HAP-1 (cell line): ENCODE results near the gene SRPRB.

Experiments
- DNase-seq, 2 experiments: peaks; one replicate each; pipeline ENCODE4 v3.0.0-alpha.2; 2016 to 2020; ENCODE audit warnings: low spot score in 2 of 2
- H3K27me3 ChIP-seq: fragments of 250-450 bp; sonication (Bioruptor Pico); 2 replicates; pipeline ENCODE4 v1.5.1; 2020; ENCODE audit warnings: low read depth, mild to moderate bottlenecking, moderate library complexity
- H3K36me3 ChIP-seq: fragments of 250-450 bp; sonication (Bioruptor Pico); replicated peaks from 2 replicates; pipeline ENCODE4 v1.5.1; 2020; ENCODE audit warnings: mild to moderate bottlenecking
- H3K4me1 ChIP-seq: fragments of 250-450 bp; sonication (Bioruptor Pico); 2 replicates; pipeline ENCODE4 v1.5.1; 2020; ENCODE audit warnings: mild to moderate bottlenecking
- H3K4me3 ChIP-seq: fragments of 250-450 bp; sonication (Bioruptor Pico); 2 replicates; pipeline ENCODE4 v1.5.1; 2020; ENCODE audit warnings: mild to moderate bottlenecking, moderate library complexity
- H3K9me3 ChIP-seq: fragments of 250-450 bp; sonication (Bioruptor Pico); 2 replicates; pipeline ENCODE4 v1.5.1; 2020; ENCODE audit warnings: mild to moderate bottlenecking, moderate library complexity
- in situ Hi-C: fragments of 300-500 bp; cut with MboI; formaldehyde crosslinking; loops from 3 replicates; pipeline ENCODE4 v1.14.3; 2020; ENCODE audit warnings: low sequenced_read_pairs, inconsistent platforms, mixed read lengths

SRPRB gene

GRCh38 chr3:133797396-133798105 lies 8.1 kb upstream of the SRPRB start:
- in situ Hi-C loops, result no loop called here
- Histone ChIP-seq H3K4me1 (no peaks in the 10 kb centered on the region), H3K36me3 (no peaks in the 10 kb centered on the region), H3K4me3 (no peak overlapping the region), H3K9me3 (peaks cover 1% of the 10 kb centered on the region; the same call in 1 of the 2 replicates), H3K27me3 (peaks cover 5% of the 10 kb centered on the region; the same call in 1 of the 2 replicates)
- no peak for DNase-seq

DNA sequence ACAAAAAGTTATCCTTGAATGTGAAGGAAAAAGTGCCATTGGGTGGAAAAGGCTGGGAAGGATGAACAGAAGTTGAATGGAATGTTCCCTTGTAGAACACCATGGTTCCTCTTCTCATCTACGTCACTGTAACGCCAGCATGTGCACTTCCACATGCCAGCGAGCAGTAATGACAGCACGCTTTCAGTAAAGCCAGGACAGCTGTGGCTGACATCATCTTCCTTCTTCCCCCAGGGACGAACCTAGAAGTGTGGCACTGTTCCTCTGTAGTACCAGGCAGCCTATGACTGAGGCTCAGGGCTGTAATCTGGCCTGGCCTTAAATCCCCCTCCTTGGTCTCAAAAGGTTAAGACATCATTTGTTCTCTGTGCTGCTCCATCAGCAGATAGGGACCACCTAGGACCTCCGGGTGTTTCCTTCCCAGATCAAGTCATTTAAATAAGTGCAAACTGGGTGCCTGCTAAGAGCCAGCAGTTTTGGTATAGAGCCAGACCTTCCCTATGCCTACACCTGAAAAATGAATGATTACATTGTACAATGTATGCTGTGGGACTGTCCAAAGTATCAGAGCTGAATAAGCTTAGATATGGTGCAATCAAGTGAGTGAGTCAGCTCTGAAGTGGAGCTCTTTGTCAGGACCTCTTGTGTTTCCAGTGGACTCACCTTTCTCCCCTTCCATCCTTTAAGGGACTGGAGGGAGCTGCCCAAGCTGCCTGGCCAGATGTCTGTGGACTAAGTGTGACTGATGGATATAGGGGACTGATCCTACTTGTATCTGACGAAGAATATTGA lies 5.6 kb upstream of the SRPRB start:
- no peaks in the 10 kb centered on the region for H3K4me1 ChIP-seq
- no peak for DNase-seq
- peaks cover 5% of the 10 kb centered on the region; the same call in 1 of the 2 replicates for H3K27me3 ChIP-seq
- in situ Hi-C loops, result loop anchor here (10.0 kb wide), 1 partner anchor 135 kb away; the partner anchor contains the start of gene TOPBP1
- no peaks in the 10 kb centered on the region for H3K36me3 ChIP-seq
- no peak overlapping the region for H3K4me3 ChIP-seq
- H3K9me3 ChIP-seq, result no peaks in the 10 kb centered on the region

- H3K9me3 ChIP-seq, result no peaks in the 10 kb centered on the region
- peaks cover 5% of the 10 kb centered on the region for H3K4me1 ChIP-seq
- DNase-seq, result no peak
- no peaks in the 10 kb centered on the region; the same call in 1 of the 2 replicates for H3K27me3 ChIP-seq
- no peak overlapping the region for H3K4me3 ChIP-seq
- peaks cover 11% of the 10 kb centered on the region for H3K36me3 ChIP-seq
- in situ Hi-C loops, result loop anchor here (10.0 kb wide), 1 partner anchor 139 kb away; the partner anchor contains the start of gene TOPBP1
These were observed 2.1 kb upstream of the SRPRB start for GRCh38 chr3:133803469-133803868.

- H3K9me3 ChIP-seq, result no peaks in the 10 kb centered on the region
- DNase-seq, result no peak
- in situ Hi-C loops, result loop anchor here (10.0 kb wide), 1 partner anchor 140 kb away; the partner anchor contains the start of gene TOPBP1
- H3K36me3 ChIP-seq, result peaks cover 24% of the 10 kb centered on the region
- no peak overlapping the region for H3K4me3 ChIP-seq
- H3K27me3 ChIP-seq, result no peaks in the 10 kb centered on the region
- H3K4me1 ChIP-seq, result peaks cover 5% of the 10 kb centered on the region
These were observed 719 bp upstream of the SRPRB start for GRCh38 chr3:133804896-133805295.

DNA sequence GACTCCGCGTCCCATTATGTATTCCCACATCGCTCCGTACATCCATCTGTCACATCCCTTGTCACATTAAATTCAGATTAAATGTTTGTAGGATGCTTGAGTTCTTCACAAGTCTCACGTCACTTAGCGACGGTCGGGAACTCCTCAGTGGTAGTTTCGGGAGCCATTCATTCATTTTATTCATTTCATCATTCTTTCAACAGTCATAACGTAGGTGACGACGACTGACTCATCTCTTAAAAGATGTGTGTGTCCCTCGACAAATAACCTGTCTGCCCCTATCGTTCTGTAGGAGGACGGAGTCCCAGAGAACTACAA lies 272 bp upstream of the SRPRB start:
- DNase-seq, result no peak
- in situ Hi-C loops, result loop anchor here (10.0 kb wide), 1 partner anchor 141 kb away; the partner anchor contains the start of gene TOPBP1

DNA sequence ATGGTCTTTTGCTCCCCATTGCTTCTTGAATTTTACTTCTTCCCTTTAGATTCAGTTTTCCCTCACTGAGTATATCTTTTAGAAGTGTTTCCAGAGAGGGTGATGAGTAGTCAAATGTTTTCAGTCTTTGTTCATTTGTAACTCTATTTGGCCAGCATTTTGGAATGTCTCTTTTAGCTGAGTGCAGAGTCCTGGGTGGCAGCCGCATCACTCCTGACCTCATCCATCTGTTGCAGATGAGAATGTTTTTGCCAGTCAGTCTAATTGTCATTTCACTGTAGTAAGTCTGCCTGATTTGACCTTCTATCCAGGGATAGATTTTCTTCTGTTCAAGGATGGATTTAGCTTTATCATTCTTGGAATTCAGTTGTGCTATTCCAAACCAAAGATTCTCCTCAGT lies 7.3 kb downstream of the SRPRB start:
- H3K4me3 ChIP-seq, result no peak overlapping the region
- H3K4me1 ChIP-seq, result no peaks in the 10 kb centered on the region; the same call in 1 of the 2 replicates
- peaks cover 67% of the 10 kb centered on the region for H3K36me3 ChIP-seq
- DNase-seq, result no peak
- no peaks in the 10 kb centered on the region for H3K9me3 ChIP-seq
- in situ Hi-C loops, result no loop called here
- no peaks in the 10 kb centered on the region for H3K27me3 ChIP-seq

More for the DNA sequence above, 272 bp upstream of the SRPRB start:
- Histone ChIP-seq H3K36me3 (peaks cover 28% of the 10 kb centered on the region), H3K4me3 (peak overlapping the region; percentile 88), H3K4me1 (peaks cover 5% of the 10 kb centered on the region), H3K9me3 (no peaks in the 10 kb centered on the region), H3K27me3 (no peaks in the 10 kb centered on the region)

- Histone ChIP-seq H3K4me1 (no peaks in the 10 kb centered on the region; the same call in 1 of the 2 replicates), H3K9me3 (no peaks in the 10 kb centered on the region), H3K27me3 (no peaks in the 10 kb centered on the region), H3K36me3 (peaks cover 63% of the 10 kb centered on the region), H3K4me3 (no peak overlapping the region)
- no peak for DNase-seq
- in situ Hi-C loops, result no loop called here
These were observed 9.8 kb downstream of the SRPRB start for GRCh38 chr3:133815386-133815785.

DNA sequence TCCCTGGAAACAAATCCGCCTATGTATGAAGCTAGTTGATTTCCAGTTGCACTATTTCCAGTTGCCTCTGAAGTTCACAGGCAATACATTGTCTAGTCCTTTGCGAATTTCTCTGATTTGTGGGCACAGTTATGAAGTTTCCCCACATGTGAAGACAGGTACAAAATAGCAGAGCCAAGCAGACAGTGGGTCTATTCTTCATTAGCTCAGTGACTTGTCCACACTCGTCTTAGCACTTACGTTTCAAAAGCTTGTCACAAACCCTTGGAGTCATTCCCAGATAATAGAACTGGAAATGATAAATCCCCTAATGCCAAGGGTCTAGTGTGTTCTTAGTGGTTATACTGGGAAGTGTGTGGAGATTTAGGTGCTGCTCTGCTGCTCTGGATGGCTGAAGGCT lies 14.5 kb downstream of the SRPRB start:
- peaks cover 70% of the 10 kb centered on the region for H3K36me3 ChIP-seq
- no peaks in the 10 kb centered on the region for H3K9me3 ChIP-seq
- H3K4me3 ChIP-seq, result no peak overlapping the region
- no peaks in the 10 kb centered on the region for H3K27me3 ChIP-seq
- no peak for DNase-seq
- no peaks in the 10 kb centered on the region for H3K4me1 ChIP-seq
- in situ Hi-C loops, result no loop called here

- peaks cover 64% of the 10 kb centered on the region for H3K36me3 ChIP-seq
- no peak for DNase-seq
- H3K9me3 ChIP-seq, result no peaks in the 10 kb centered on the region
- no peak overlapping the region for H3K4me3 ChIP-seq
- no peaks in the 10 kb centered on the region for H3K4me1 ChIP-seq
- in situ Hi-C loops, result no loop called here
- H3K27me3 ChIP-seq, result no peaks in the 10 kb centered on the region
These were observed 15.5 kb downstream of the SRPRB start for GRCh38 chr3:133820889-133821675.

GRCh38 chr3:133821767-133822638 lies 16.4 kb downstream of the SRPRB start:
- Histone ChIP-seq H3K4me1 (no peaks in the 10 kb centered on the region), H3K4me3 (no peak overlapping the region), H3K27me3 (no peaks in the 10 kb centered on the region), H3K9me3 (no peaks in the 10 kb centered on the region), H3K36me3 (peaks cover 56% of the 10 kb centered on the region)
- in situ Hi-C loops, result no loop called here
- DNase-seq, result peak in 1 of 2 experiments; percentile 26

GRCh38 chr3:133824961-133825485 lies 19.4 kb downstream of the SRPRB start:
- no peak for DNase-seq
- H3K27me3 ChIP-seq, result no peaks in the 10 kb centered on the region
- no peaks in the 10 kb centered on the region for H3K9me3 ChIP-seq
- in situ Hi-C loops, result no loop called here
- H3K4me3 ChIP-seq, result no peak overlapping the region
- peaks cover 35% of the 10 kb centered on the region for H3K36me3 ChIP-seq
- no peaks in the 10 kb centered on the region for H3K4me1 ChIP-seq

GRCh38 chr3:133825969-133826727 lies 20.5 kb downstream of the SRPRB start:
- H3K4me1 ChIP-seq, result no peaks in the 10 kb centered on the region
- H3K27me3 ChIP-seq, result no peaks in the 10 kb centered on the region
- H3K9me3 ChIP-seq, result no peaks in the 10 kb centered on the region
- H3K36me3 ChIP-seq, result peaks cover 24% of the 10 kb centered on the region
- DNase-seq, result no peak
- no peak overlapping the region for H3K4me3 ChIP-seq
- in situ Hi-C loops, result no loop called here
